B cell (primary cell): ENCODE data around the gene SFT2D2. TPM values are rescaled to one million over a fixed set of nuclear protein-coding genes. Genes with fewer than 3 reads are reported as not detected.

Experiments
- ATAC-seq: fragments of 200-7000 bp; cut with Tn5 transposase; one replicate; pipeline ENCODE4 v1.10.0; 2021; ENCODE audit warnings: low read depth, mild to moderate bottlenecking, moderate number of reproducible peaks, moderate library complexity
- CTCF ChIA-PET: fragments of 350-600 bp; sonication (Branson Sonifier 250); formaldehyde crosslinking; loops from one replicate; lab custom pipeline; 2021; ENCODE audit warnings: antibody characterized with exemption, inconsistent platforms; lab: Charles Lee
- POLR2A ChIA-PET: fragments of 350-600 bp; sonication (Branson Sonifier 250); formaldehyde crosslinking; loops from one replicate; lab custom pipeline; 2021; ENCODE audit warnings: antibody characterized with exemption; lab: Charles Lee
- DNase-seq: peaks from one replicate; pipeline ENCODE4 v3.0.0; 2013
- H2AFZ ChIP-seq: 2 replicates; pipeline ENCODE4 v1.6.1; 2012; ENCODE audit warnings: mild to moderate bottlenecking, low read depth, low read length; ENCODE audit not compliant: insufficient read depth, poor library complexity, severe bottlenecking
- H3K27ac ChIP-seq, 2 donors: 1 replicate in 1 of 2; 2 replicates in 1 of 2; pipeline ENCODE4 v1.5.1; 2012 to 2013; ENCODE audit warnings: low read length in 2 of 2, mild to moderate bottlenecking in 2 of 2, moderate library complexity in 1 of 2
- H3K27me3 ChIP-seq, 4 experiments: fragments of 200-600 bp in 1 of 4; sonication (generic) in 1 of 4; replicated peaks in 1 of 4; 1 replicate in 2 of 4; 2 replicates in 2 of 4; pipeline versions ENCODE4 v1.6.1 to v1.7.0; 2013 to 2016; ENCODE audit warnings: low read length in 3 of 4, mild to moderate bottlenecking in 2 of 4, mixed read lengths in 1 of 4, moderate library complexity in 1 of 4; ENCODE audit not compliant: insufficient read depth in 4 of 4, control insufficient read depth in 3 of 4; ENCODE audit errors: control extremely low read depth in 1 of 4
- H3K36me3 ChIP-seq, 2 experiments: replicated peaks in 1 of 2; 1 replicate in 1 of 2; 2 replicates in 1 of 2; pipeline versions ENCODE4 v1.6.1 to v1.7.1; 2013; ENCODE audit warnings: low read length in 1 of 2; ENCODE audit not compliant: insufficient read depth in 2 of 2, control insufficient read depth in 1 of 2; ENCODE audit errors: control extremely low read depth in 1 of 2, extremely low read depth in 1 of 2
- H3K4me1 ChIP-seq, 2 donors: fragments of 200-600 bp in 1 of 2; sonication (generic) in 1 of 2; 1 replicate in 1 of 2; 2 replicates in 1 of 2; pipeline versions ENCODE4 v1.5.1 to v1.6.1; 2013 to 2017; ENCODE audit warnings: low read length in 2 of 2; ENCODE audit not compliant: control insufficient read depth in 2 of 2, insufficient read depth in 2 of 2
- H3K4me2 ChIP-seq: replicated peaks from 2 replicates; pipeline ENCODE3; 2012; ENCODE audit warnings: mild to moderate bottlenecking, low read depth, low read length; ENCODE audit not compliant: poor library complexity, severe bottlenecking
- H3K4me3 ChIP-seq, 5 experiments: fragments of 200-600 bp in 1 of 5; sonication (generic) in 1 of 5; 1 replicate in 3 of 5; 2 replicates in 2 of 5; pipeline versions ENCODE4 v1.5.1 to v1.7.0; 2011 to 2016; ENCODE audit warnings: low read length in 4 of 5, mild to moderate bottlenecking in 4 of 5, low read depth in 2 of 5, control low read depth in 1 of 5, moderate library complexity in 1 of 5; ENCODE audit not compliant: insufficient read depth in 1 of 5; ENCODE audit errors: control extremely low read depth in 1 of 5, extremely low read depth in 1 of 5
- H3K79me2 ChIP-seq: fragments of 200-600 bp; sonication (generic); one replicate; pipeline ENCODE4 v1.6.0; 2016; ENCODE audit warnings: low read length; ENCODE audit not compliant: control insufficient read depth, insufficient read depth
- H3K9ac ChIP-seq: fragments of 200-600 bp; sonication (generic); 2 replicates; pipeline ENCODE4 v1.6.1; 2017; ENCODE audit warnings: mild to moderate bottlenecking, low read length, moderate library complexity
- H3K9me3 ChIP-seq, 3 donors: one replicate each; pipeline versions ENCODE4 v1.6.1 to v1.7.1; 2013; ENCODE audit warnings: low read length in 2 of 3; ENCODE audit not compliant: control insufficient read depth in 2 of 3, insufficient read depth in 1 of 3; ENCODE audit errors: control extremely low read depth in 1 of 3
- H4K20me1 ChIP-seq: 2 replicates; pipeline ENCODE4 v1.6.0; 2012; ENCODE audit warnings: mild to moderate bottlenecking, low read length; ENCODE audit not compliant: insufficient read depth, control insufficient read depth, poor library complexity, severe bottlenecking
- H3K27ac Mint-ChIP-seq: one replicate; pipeline ENCODE4 v1.8.0; 2021; ENCODE audit warnings: mixed read lengths
- H3K27me3 Mint-ChIP-seq: one replicate; pipeline ENCODE4 v1.8.0; 2021; ENCODE audit warnings: mixed read lengths
- H3K4me1 Mint-ChIP-seq: one replicate; pipeline ENCODE4 v1.8.0; 2021; ENCODE audit warnings: mixed read lengths
- H3K4me3 Mint-ChIP-seq: one replicate; pipeline ENCODE4 v1.8.0; 2021; ENCODE audit warnings: mixed read lengths
- H3K9me3 Mint-ChIP-seq: one replicate; pipeline ENCODE4 v1.8.0; 2022; ENCODE audit warnings: mixed read lengths; ENCODE audit not compliant: insufficient read depth
- EZH2 ChIP-seq: IDR thresholded peaks from 2 replicates; pipeline ENCODE4 v1.6.1; 2012; ENCODE audit warnings: borderline replicate concordance, low read depth, mild to moderate bottlenecking, moderate library complexity, low read length; ENCODE audit not compliant: insufficient read depth, poor library complexity, severe bottlenecking
- WGBS: methylation state at CpG from one replicate; pipeline ENCODE4 v1.1.5; 2013; ENCODE audit warnings: missing lambda C conversion rate; ENCODE audit not compliant: insufficient coverage; 5-methylcytosine and 5-hydroxymethylcytosine counted together
- intact Hi-C: fragments of 100-400 bp; cut with micrococcal nuclease; formaldehyde crosslinking; loops from one replicate; pipeline ENCODE4 v1.10.0; 2022
- polyA plus RNA-seq: library from polyadenylated mRNA; depleted of rRNA; stranded (reverse); fragments of >200 nt; gene quantifications from 2 replicates; pipeline ENCODE4 v1.2.3, GENCODE V29; 2012
- total RNA-seq, 2 donors: library from RNA; stranded (reverse); fragments of 120-200 nt in 1 of 2; gene quantifications; 1 replicate in 1 of 2; 2 replicates in 1 of 2; pipeline versions ENCODE4 v1.2.3 to v1.2.4, GENCODE V29; 2013 to 2022
- TF ChIP-seq, protein P1 (sequence below): fragments of 200-600 bp; IDR thresholded peaks from one replicate; pipeline ENCODE4 v1.8.0; 2022; ENCODE audit warnings: antibody characterized with exemption, mild to moderate bottlenecking

The SFT2D2 gene
- total and polyA plus RNA-seq, 2 donors (not counting 1 experiment from before 2014, with no cell fraction given), result 13.0 to 68.3 TPM

GRCh38 chr1:168223681-168224540 is 1.9 kb upstream of the SFT2D2 start:
- peaks cover 22% of the 10 kb centered on the region for H4K20me1 ChIP-seq
- ATAC-seq (no peak), DNase-seq (no peak)
- intact Hi-C loops, result no loop called here
- H3K36me3 ChIP-seq, result no peaks in the 10 kb centered on the region
- TF ChIP-seq EZH2, result no peak
- TF ChIP-seq, protein P1, sequence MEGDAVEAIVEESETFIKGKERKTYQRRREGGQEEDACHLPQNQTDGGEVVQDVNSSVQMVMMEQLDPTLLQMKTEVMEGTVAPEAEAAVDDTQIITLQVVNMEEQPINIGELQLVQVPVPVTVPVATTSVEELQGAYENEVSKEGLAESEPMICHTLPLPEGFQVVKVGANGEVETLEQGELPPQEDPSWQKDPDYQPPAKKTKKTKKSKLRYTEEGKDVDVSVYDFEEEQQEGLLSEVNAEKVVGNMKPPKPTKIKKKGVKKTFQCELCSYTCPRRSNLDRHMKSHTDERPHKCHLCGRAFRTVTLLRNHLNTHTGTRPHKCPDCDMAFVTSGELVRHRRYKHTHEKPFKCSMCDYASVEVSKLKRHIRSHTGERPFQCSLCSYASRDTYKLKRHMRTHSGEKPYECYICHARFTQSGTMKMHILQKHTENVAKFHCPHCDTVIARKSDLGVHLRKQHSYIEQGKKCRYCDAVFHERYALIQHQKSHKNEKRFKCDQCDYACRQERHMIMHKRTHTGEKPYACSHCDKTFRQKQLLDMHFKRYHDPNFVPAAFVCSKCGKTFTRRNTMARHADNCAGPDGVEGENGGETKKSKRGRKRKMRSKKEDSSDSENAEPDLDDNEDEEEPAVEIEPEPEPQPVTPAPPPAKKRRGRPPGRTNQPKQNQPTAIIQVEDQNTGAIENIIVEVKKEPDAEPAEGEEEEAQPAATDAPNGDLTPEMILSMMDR, result no peak
- H3K4me1 ChIP-seq, result peaks cover 27 to 28% of the 10 kb centered on the region in 2 donors
- Mint-ChIP-seq H3K9me3 (no peaks in the 10 kb centered on the region), H3K4me1 (peaks cover 35% of the 10 kb centered on the region), H3K27ac (no peak overlapping the region), H3K4me3 (peak overlapping the region; percentile 89), H3K27me3 (peaks cover 2% of the 10 kb centered on the region)
- H3K27me3 ChIP-seq, result peaks cover 0 to 3% (median 0%) of the 10 kb centered on the region in 4 experiments
- POLR2A ChIA-PET, result no interaction called here
- H3K9me3 ChIP-seq, result no peaks in the 10 kb centered on the region
- CTCF ChIA-PET, result no interaction called here
- no peak overlapping the region for H3K27ac ChIP-seq
- H3K4me2 ChIP-seq, result no peak overlapping the region
- H2AFZ ChIP-seq, result no peak overlapping the region
- H3K9ac ChIP-seq, result no peak overlapping the region
- H3K79me2 ChIP-seq, result peaks cover 32% of the 10 kb centered on the region
- no peak overlapping the region for H3K4me3 ChIP-seq

DNA sequence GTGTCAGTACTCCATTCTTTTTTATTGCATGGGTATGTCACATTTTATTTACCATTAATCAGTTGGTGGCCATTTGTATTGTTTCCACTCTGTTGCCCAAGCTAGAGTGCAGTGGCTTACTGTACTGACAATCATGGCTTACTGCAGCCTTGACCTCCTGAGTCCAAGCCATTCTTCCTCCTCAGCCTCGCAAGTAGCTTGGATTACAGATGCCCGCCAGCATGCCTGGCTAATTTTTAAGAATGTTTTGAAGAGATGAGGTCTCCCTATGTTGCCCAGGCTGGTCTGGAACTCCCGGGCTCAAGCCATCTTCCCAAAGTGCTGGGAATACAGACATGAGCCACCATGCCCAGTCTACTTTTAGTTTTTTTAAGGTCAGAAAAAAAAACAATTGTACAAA is 813 bp upstream of the SFT2D2 start:
- peaks cover 0 to 7% of the 10 kb centered on the region in 2 experiments for H3K36me3 ChIP-seq
- peaks cover 38 to 39% of the 10 kb centered on the region in 2 donors for H3K4me1 ChIP-seq
- H3K27ac ChIP-seq, result no peak overlapping the region
- H3K9me3 ChIP-seq, result no peaks in the 10 kb centered on the region
- H3K27ac Mint-ChIP-seq, result peak overlapping the region; percentile 57
- ChIA-PET POLR2A (interaction anchor here (0.8 kb wide), 1 partner anchor 423 kb away, joined by 6 read pairs; no protein-coding TSS in a partner anchor), CTCF (interaction anchor here (3.3 kb wide), 1 partner anchor 10 kb away, joined by 13 read pairs; no protein-coding TSS in a partner anchor)
- no peaks in the 10 kb centered on the region for H3K27me3 ChIP-seq
- H3K4me3 ChIP-seq, result peak overlapping the region in 2 of 5 experiments; percentile 53 to 84
- intact Hi-C loops, result loop anchor here (5.0 kb wide), 2 partner anchors 117 to 1142 kb away; partner anchors contain the start of genes BLZF1 and NME7
- peak overlapping the region; percentile 85 for H3K4me2 ChIP-seq
- no peak for ATAC-seq
- H3K9me3 Mint-ChIP-seq, result no peaks in the 10 kb centered on the region
- peaks cover 43% of the 10 kb centered on the region for H3K79me2 ChIP-seq
- TF ChIP-seq EZH2, result no peak
- TF ChIP-seq, protein P1, result no peak
- peak overlapping the region; percentile 89 for H3K4me3 Mint-ChIP-seq
- peak overlapping the region; percentile 84 for H3K9ac ChIP-seq
- WGBS, result 100% methylated on average over 1 of the region's 3 CpGs
- H3K27me3 Mint-ChIP-seq, result peaks cover 2% of the 10 kb centered on the region
- peaks cover 33% of the 10 kb centered on the region for H4K20me1 ChIP-seq
- peak overlapping the region; percentile 95 for H2AFZ ChIP-seq
- no peak for DNase-seq
- H3K4me1 Mint-ChIP-seq, result peaks cover 46% of the 10 kb centered on the region
